HEK293 (cell line): Measurements from ENCODE around the gene NOVA2.

Experiments used
- BCL11B ChIP-seq: fragments of 450-650 bp; formaldehyde crosslinking; IDR thresholded peaks from 2 replicates; pipeline ENCODE4 v1.5.1; 2016; ENCODE audit warnings: low read depth, missing biosample characterization, missing genetic modification characterization
- GLIS2 ChIP-seq: fragments of 450-650 bp; formaldehyde crosslinking; IDR thresholded peaks from 2 replicates; pipeline ENCODE4 v1.5.1; 2016; ENCODE audit warnings: missing biosample characterization, missing genetic modification characterization
- IKZF3 ChIP-seq: fragments of 450-650 bp; IDR thresholded peaks from 2 replicates; pipeline ENCODE4 v1.5.0; 2018; ENCODE audit warnings: missing biosample characterization, mild to moderate bottlenecking, missing genetic modification characterization, moderate library complexity
- MZF1 ChIP-seq: fragments of 450-650 bp; formaldehyde crosslinking; IDR thresholded peaks from 2 replicates; pipeline ENCODE4 v1.5.1; 2017; ENCODE audit warnings: missing biosample characterization, missing genetic modification characterization, borderline replicate concordance
- OVOL3 ChIP-seq: fragments of 450-650 bp; formaldehyde crosslinking; IDR thresholded peaks from 2 replicates; pipeline ENCODE4 v1.5.1; 2016; ENCODE audit warnings: missing biosample characterization, missing genetic modification characterization
- ZBTB1 ChIP-seq: fragments of 450-650 bp; formaldehyde crosslinking; IDR thresholded peaks from 2 replicates; pipeline ENCODE4 v1.5.1; 2016; ENCODE audit warnings: missing biosample characterization, missing genetic modification characterization
- ZBTB17 ChIP-seq: fragments of 450-650 bp; formaldehyde crosslinking; IDR thresholded peaks from 2 replicates; pipeline ENCODE4 v1.5.1; 2016; ENCODE audit warnings: missing biosample characterization, missing genetic modification characterization
- ZBTB21 ChIP-seq: fragments of 450-650 bp; formaldehyde crosslinking; IDR thresholded peaks from 2 replicates; pipeline ENCODE4 v1.5.1; 2017; ENCODE audit warnings: missing biosample characterization, missing genetic modification characterization
- ZEB2 ChIP-seq: fragments of 450-650 bp; formaldehyde crosslinking; IDR thresholded peaks from 2 replicates; pipeline ENCODE4 v1.5.1; 2016; ENCODE audit warnings: missing biosample characterization, missing genetic modification characterization
- ZNF19 ChIP-seq: fragments of 450-650 bp; formaldehyde crosslinking; IDR thresholded peaks from 2 replicates; pipeline ENCODE4; 2016; ENCODE audit warnings: missing biosample characterization, missing genetic modification characterization, low read depth
- ZNF2 ChIP-seq: fragments of 450-650 bp; formaldehyde crosslinking; IDR thresholded peaks from 2 replicates; pipeline ENCODE4 v1.5.1; 2016; ENCODE audit warnings: missing biosample characterization, missing genetic modification characterization
- ZNF202 ChIP-seq: fragments of 450-650 bp; formaldehyde crosslinking; IDR thresholded peaks from 2 replicates; pipeline ENCODE4 v1.5.1; 2016; ENCODE audit warnings: missing biosample characterization, missing genetic modification characterization, borderline replicate concordance
- ZNF335 ChIP-seq: fragments of 450-650 bp; formaldehyde crosslinking; conservative IDR thresholded peaks from 2 replicates; pipeline ENCODE4 v1.5.1; 2016; ENCODE audit warnings: missing biosample characterization, missing genetic modification characterization
- ZNF549 ChIP-seq: fragments of 450-650 bp; IDR thresholded peaks from 2 replicates; pipeline ENCODE4 v1.5.1; 2018; ENCODE audit warnings: missing biosample characterization, missing genetic modification characterization, mild to moderate bottlenecking, inconsistent platforms, moderate library complexity
- TF ChIP-seq, protein P1 (sequence below): fragments of 450-650 bp; formaldehyde crosslinking; IDR thresholded peaks from 2 replicates; pipeline ENCODE4 v1.5.1; 2017; ENCODE audit warnings: missing biosample characterization, missing genetic modification characterization
- TF ChIP-seq, protein P2 (sequence below): fragments of 450-650 bp; formaldehyde crosslinking; IDR thresholded peaks from 2 replicates; pipeline ENCODE4 v1.5.1; 2017; ENCODE audit warnings: missing biosample characterization, missing genetic modification characterization
- TF ChIP-seq, protein P3 (sequence below): fragments of 450-650 bp; formaldehyde crosslinking; IDR thresholded peaks from 2 replicates; pipeline ENCODE4 v1.5.1; 2016; ENCODE audit warnings: missing biosample characterization, missing genetic modification characterization
- TF ChIP-seq, protein P4 (sequence below): fragments of 450-650 bp; formaldehyde crosslinking; conservative IDR thresholded peaks from 2 replicates; pipeline ENCODE4 v1.5.1; 2016; ENCODE audit warnings: low read depth, missing biosample characterization, missing genetic modification characterization
- TF ChIP-seq, protein P5 (sequence below): fragments of 450-650 bp; formaldehyde crosslinking; IDR thresholded peaks from 2 replicates; pipeline ENCODE4 v1.5.1; 2016; ENCODE audit warnings: missing biosample characterization, missing genetic modification characterization
- TF ChIP-seq, protein P6 (sequence below): fragments of 450-650 bp; IDR thresholded peaks from 2 replicates; pipeline ENCODE4 v1.5.1; 2018; ENCODE audit warnings: missing biosample characterization, mild to moderate bottlenecking, missing genetic modification characterization
- TF ChIP-seq, protein P7 (sequence below): IDR thresholded peaks from 2 replicates; pipeline ENCODE4 v1.6.1; 2011; ENCODE audit warnings: mild to moderate bottlenecking, low read depth, low read length, borderline replicate concordance

The NOVA2 gene

DNA sequence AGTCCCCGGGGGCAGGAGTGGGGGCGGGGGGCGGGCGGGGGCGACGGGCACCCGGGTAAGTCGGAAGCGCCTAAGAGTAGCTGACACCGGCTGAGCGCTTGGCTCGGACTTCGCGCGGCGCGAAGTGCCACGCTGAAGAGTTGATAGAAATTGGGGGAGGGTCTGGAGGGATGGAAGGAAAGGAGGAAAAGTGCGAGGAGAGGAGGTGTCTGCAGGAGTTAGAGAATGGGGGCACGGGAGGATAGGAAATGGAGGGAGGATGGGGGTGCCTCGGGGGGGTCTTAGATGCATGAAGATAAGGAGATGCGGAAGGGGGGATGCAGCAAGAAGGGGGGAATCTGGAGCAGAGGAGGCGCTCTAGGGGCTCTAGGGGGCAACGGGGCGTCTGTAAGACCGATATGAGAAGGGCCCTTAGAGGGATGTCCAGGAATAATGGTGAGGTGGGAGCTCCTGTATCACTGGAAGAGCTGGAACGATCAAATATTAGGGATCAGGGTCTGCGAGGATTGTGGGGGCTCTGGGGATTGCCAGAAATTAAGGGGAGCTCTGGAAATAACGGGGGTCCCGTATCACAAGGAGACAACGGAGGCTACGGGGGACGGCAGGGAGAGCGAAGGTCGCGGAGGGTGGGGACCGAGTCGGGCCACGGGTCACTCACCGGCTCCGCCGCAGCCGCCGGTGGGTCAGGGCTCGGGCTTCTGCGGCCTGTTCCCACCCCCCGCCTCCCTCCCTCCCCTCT lies 71.6 kb downstream of the NOVA2 start, which contains the start of gene MYPOP (continued):
- TF ChIP-seq, protein P1, sequence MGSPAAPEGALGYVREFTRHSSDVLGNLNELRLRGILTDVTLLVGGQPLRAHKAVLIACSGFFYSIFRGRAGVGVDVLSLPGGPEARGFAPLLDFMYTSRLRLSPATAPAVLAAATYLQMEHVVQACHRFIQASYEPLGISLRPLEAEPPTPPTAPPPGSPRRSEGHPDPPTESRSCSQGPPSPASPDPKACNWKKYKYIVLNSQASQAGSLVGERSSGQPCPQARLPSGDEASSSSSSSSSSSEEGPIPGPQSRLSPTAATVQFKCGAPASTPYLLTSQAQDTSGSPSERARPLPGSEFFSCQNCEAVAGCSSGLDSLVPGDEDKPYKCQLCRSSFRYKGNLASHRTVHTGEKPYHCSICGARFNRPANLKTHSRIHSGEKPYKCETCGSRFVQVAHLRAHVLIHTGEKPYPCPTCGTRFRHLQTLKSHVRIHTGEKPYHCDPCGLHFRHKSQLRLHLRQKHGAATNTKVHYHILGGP (tag by site-specific recombination) = 0 out of 2 replicates have a peak, but pooled peaks have one; percentile 9
- TF ChIP-seq BCL11B (tag by site-specific recombination) (peak; percentile 59; the same call in 1 of the 2 replicates), GLIS2 (tag by site-specific recombination) (0 out of 2 replicates have a peak, but pooled peaks have one; percentile 25), IKZF3 (tag by site-specific recombination) (no peak), ZNF2 (tag by site-specific recombination) (no peak), ZNF549 (tag by site-specific recombination) (no peak), ZBTB17 (tag by site-specific recombination) (no peak; the same call in 1 of the 2 replicates), ZNF202 (tag by site-specific recombination) (no peak), MZF1 (tag by site-specific recombination) (peak; percentile 40; the same call in 1 of the 2 replicates), ZNF335 (tag by site-specific recombination) (peak; percentile 98), ZBTB1 (tag by site-specific recombination) (no peak), ZNF19 (no peak), ZBTB21 (tag by site-specific recombination) (no peak), ZEB2 (tag by site-specific recombination) (0 out of 2 replicates have a peak, but pooled peaks have one; percentile 10), OVOL3 (tag by site-specific recombination) (no peak)
- TF ChIP-seq, protein P2, sequence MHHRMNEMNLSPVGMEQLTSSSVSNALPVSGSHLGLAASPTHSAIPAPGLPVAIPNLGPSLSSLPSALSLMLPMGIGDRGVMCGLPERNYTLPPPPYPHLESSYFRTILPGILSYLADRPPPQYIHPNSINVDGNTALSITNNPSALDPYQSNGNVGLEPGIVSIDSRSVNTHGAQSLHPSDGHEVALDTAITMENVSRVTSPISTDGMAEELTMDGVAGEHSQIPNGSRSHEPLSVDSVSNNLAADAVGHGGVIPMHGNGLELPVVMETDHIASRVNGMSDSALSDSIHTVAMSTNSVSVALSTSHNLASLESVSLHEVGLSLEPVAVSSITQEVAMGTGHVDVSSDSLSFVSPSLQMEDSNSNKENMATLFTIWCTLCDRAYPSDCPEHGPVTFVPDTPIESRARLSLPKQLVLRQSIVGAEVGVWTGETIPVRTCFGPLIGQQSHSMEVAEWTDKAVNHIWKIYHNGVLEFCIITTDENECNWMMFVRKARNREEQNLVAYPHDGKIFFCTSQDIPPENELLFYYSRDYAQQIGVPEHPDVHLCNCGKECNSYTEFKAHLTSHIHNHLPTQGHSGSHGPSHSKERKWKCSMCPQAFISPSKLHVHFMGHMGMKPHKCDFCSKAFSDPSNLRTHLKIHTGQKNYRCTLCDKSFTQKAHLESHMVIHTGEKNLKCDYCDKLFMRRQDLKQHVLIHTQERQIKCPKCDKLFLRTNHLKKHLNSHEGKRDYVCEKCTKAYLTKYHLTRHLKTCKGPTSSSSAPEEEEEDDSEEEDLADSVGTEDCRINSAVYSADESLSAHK (tag by site-specific recombination) = no peak
- TF ChIP-seq, protein P3, sequence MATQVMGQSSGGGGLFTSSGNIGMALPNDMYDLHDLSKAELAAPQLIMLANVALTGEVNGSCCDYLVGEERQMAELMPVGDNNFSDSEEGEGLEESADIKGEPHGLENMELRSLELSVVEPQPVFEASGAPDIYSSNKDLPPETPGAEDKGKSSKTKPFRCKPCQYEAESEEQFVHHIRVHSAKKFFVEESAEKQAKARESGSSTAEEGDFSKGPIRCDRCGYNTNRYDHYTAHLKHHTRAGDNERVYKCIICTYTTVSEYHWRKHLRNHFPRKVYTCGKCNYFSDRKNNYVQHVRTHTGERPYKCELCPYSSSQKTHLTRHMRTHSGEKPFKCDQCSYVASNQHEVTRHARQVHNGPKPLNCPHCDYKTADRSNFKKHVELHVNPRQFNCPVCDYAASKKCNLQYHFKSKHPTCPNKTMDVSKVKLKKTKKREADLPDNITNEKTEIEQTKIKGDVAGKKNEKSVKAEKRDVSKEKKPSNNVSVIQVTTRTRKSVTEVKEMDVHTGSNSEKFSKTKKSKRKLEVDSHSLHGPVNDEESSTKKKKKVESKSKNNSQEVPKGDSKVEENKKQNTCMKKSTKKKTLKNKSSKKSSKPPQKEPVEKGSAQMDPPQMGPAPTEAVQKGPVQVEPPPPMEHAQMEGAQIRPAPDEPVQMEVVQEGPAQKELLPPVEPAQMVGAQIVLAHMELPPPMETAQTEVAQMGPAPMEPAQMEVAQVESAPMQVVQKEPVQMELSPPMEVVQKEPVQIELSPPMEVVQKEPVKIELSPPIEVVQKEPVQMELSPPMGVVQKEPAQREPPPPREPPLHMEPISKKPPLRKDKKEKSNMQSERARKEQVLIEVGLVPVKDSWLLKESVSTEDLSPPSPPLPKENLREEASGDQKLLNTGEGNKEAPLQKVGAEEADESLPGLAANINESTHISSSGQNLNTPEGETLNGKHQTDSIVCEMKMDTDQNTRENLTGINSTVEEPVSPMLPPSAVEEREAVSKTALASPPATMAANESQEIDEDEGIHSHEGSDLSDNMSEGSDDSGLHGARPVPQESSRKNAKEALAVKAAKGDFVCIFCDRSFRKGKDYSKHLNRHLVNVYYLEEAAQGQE (tag by site-specific recombination) = no peak
- TF ChIP-seq, protein P4, sequence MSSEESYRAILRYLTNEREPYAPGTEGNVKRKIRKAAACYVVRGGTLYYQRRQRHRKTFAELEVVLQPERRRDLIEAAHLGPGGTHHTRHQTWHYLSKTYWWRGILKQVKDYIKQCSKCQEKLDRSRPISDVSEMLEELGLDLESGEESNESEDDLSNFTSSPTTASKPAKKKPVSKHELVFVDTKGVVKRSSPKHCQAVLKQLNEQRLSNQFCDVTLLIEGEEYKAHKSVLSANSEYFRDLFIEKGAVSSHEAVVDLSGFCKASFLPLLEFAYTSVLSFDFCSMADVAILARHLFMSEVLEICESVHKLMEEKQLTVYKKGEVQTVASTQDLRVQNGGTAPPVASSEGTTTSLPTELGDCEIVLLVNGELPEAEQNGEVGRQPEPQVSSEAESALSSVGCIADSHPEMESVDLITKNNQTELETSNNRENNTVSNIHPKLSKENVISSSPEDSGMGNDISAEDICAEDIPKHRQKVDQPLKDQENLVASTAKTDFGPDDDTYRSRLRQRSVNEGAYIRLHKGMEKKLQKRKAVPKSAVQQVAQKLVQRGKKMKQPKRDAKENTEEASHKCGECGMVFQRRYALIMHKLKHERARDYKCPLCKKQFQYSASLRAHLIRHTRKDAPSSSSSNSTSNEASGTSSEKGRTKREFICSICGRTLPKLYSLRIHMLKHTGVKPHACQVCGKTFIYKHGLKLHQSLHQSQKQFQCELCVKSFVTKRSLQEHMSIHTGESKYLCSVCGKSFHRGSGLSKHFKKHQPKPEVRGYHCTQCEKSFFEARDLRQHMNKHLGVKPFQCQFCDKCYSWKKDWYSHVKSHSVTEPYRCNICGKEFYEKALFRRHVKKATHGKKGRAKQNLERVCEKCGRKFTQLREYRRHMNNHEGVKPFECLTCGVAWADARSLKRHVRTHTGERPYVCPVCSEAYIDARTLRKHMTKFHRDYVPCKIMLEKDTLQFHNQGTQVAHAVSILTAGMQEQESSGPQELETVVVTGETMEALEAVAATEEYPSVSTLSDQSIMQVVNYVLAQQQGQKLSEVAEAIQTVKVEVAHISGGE (tag by site-specific recombination) = 0 out of 2 replicates have a peak, but pooled peaks have one; percentile 12
- TF ChIP-seq, protein P5, sequence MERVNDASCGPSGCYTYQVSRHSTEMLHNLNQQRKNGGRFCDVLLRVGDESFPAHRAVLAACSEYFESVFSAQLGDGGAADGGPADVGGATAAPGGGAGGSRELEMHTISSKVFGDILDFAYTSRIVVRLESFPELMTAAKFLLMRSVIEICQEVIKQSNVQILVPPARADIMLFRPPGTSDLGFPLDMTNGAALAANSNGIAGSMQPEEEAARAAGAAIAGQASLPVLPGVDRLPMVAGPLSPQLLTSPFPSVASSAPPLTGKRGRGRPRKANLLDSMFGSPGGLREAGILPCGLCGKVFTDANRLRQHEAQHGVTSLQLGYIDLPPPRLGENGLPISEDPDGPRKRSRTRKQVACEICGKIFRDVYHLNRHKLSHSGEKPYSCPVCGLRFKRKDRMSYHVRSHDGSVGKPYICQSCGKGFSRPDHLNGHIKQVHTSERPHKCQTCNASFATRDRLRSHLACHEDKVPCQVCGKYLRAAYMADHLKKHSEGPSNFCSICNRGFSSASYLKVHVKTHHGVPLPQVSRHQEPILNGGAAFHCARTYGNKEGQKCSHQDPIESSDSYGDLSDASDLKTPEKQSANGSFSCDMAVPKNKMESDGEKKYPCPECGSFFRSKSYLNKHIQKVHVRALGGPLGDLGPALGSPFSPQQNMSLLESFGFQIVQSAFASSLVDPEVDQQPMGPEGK (tag by site-specific recombination) = peak; percentile 60
- TF ChIP-seq, protein P6, sequence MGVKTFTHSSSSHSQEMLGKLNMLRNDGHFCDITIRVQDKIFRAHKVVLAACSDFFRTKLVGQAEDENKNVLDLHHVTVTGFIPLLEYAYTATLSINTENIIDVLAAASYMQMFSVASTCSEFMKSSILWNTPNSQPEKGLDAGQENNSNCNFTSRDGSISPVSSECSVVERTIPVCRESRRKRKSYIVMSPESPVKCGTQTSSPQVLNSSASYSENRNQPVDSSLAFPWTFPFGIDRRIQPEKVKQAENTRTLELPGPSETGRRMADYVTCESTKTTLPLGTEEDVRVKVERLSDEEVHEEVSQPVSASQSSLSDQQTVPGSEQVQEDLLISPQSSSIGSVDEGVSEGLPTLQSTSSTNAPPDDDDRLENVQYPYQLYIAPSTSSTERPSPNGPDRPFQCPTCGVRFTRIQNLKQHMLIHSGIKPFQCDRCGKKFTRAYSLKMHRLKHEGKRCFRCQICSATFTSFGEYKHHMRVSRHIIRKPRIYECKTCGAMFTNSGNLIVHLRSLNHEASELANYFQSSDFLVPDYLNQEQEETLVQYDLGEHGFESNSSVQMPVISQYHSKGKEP (tag by site-specific recombination) = no peak
- TF ChIP-seq, protein P7, sequence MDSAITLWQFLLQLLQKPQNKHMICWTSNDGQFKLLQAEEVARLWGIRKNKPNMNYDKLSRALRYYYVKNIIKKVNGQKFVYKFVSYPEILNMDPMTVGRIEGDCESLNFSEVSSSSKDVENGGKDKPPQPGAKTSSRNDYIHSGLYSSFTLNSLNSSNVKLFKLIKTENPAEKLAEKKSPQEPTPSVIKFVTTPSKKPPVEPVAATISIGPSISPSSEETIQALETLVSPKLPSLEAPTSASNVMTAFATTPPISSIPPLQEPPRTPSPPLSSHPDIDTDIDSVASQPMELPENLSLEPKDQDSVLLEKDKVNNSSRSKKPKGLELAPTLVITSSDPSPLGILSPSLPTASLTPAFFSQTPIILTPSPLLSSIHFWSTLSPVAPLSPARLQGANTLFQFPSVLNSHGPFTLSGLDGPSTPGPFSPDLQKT = no peak
